NCI-H2081 (cell line): ENCODE data around the gene AUTS2.

Experiments used
- DNase-seq, 2 experiments: peaks; one replicate each; lab custom pipeline; 2025; lab: John Stamatoyannopoulos, UW

AUTS2 gene

DNA sequence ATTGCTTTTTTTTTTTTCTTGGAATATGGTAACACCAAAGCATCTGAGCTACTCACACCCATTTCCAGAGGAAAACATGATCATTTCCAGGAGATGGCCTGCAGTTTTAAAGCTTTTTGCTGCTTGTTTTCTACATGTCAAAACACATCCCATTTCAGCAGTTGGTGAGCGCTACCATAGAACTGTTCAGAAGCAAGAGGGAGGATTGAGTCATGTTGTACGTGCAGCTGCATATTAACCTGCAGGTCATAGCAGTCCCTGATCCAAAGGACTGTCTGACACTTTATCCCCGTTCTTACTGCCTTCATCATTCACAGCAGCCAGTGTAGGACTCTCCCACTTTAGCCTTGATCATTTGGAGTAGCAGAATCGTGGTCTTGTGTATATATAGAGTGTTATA lies 124.6 kb downstream of the AUTS2 start:
- no peak for DNase-seq

DNA sequence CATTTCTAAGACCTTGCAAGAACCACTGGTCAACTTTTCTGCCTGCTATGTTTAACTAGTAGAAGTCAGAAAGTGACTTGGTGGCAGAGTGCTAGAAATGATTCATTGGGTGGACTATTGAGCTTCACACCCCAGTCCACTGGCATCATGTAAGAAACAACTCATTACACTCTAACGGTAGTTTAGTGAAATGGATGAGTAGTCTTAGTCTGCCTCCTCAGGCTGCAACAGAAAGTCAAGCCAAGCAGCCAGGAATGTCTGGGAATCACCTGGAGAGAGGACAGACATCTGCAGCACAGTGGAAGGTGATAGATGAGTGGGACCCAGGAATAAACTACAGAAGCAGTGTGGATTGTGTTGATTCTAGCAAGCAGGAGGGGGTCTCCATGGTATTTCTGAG lies 125.4 kb downstream of the AUTS2 start:
- no peak for DNase-seq

DNA sequence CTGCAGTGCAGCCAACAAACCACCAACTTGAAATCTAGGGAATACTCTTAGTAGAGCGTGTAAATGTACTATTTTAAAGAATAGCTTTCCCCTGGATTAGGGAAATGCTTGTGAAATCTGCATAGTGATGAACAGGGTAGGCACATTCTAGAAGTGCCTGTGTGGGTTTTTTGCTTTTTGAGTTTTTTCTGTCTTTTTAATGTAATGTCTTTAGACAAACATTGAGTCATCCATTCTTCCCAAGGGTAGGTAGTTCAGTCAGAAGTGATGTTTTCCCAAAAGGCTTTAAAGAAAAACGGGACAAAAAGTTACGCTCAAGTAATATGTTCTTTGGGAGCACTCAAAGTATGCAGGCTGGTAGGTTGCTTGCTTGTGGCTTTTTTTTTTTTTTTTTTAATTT lies 130.0 kb downstream of the AUTS2 start:
- DNase-seq: no peak

DNA sequence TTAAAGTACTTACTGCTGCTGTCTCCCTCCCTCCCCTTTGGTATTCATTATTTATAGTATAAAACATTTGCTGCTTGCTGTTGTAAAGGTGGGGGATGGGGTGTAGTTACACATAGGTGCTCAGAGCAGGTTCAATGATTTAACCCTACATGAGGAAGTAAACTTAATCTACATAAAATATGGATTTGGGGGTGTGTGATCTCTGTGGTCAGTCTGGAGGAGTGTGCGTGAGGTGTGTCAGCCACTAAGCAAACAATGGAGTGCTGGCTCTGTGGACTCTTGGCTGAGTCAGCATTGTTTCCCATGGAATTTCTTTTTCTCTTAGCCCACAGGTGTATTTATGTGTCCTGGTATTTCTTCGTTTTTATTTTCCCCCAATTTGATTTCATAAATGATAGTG lies 133.9 kb downstream of the AUTS2 start:
- DNase-seq: peak in 1 of 2 experiments; percentile 27

DNA sequence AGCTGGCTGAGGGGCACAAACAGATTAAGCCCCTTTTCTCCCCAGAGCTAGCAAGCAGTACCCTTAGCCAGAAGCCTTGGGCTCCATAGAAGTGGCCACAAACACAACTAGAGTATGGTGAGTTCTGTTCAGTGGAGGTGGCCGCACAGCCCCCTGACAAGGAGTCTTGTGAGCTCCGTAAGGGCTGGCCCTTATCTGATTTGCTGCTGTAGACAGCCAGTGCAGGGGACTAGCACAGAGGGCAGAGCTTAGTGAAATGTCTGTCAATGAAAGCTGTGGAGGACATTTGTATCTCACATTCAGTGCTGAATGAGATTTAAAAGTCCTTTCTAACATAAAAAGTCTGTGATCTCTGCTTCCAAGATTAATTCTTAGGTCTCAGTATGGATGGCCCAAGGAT lies 137.3 kb downstream of the AUTS2 start:
- DNase-seq: no peak

DNA sequence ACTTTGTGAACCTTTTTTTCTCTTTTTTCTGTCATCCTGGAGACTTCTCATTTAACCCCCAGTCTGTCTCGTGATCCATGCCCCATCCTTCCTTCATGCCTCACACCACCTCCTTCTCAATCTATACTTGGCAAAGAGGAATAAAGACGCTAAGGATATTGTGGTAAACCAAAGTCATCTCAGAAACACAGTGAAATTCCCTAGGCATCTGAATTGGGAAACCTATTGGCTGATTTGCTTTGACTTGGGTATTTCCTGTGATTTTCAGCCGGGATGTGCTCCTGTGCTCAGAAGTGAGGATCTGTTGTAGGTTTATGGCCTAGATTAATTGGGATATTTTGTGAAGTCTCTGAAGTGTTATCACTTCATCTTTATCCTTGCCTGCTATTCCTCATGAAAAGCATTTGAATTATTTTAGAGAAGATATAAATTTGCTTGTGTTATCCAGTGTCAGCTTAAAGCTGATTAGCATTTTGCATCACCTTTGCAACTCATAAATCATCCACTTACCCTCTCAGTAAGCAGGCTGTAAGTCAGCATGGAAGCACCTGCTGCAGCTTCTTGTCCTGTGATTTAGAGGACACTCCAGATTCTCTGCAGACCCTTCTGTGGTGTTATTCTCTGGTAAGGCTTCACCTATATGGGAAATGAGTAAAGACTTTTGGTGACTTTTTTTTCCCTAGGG lies 138.0 kb downstream of the AUTS2 start:
- DNase-seq: no peak

DNA sequence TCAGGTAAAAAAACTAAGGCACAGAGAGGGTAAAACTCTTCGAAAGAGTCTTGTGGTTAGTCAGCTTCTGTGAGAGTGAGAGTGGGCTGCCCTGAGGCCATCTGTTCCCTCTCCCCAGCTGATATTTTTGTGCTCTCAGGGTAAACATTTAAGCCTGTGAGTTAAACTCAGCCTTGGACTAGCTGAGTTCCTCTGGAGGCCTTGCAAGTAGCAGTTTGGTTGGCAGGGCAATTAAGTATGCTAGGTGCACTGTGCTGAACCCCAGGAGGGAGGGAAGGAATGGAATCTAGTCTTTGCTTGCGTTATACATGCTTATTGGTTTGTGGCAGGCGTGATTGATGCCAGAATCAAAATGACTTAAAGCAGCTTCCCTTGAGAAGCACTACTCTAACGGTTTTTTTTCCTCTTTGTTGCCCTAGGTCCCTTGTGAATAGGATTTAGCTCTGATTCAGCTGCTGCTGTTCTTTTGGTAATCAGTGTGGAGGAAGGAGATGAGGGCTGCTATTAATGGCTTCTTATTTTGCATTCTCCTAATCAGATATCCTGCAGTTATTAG lies 140.2 kb downstream of the AUTS2 start:
- DNase-seq: peak in 1 of 2 experiments; percentile 26

DNA sequence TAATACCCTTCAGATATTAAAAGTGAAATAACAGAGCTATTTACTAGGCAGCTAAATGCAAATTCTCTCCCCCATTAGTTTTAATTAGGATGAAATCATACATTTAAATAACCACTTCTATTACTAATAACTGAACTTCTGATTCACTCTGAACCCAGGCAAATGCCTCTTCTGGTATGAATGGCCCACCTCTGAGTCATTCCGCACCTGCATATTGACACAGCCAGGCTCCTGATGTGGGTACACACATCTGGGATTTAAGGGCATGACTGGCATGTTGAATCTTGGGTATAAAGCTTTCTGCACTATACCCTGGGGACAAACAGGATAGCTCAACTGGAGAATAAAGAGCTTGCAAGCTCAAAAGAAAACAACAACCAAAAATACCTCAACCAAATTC lies 140.9 kb downstream of the AUTS2 start:
- DNase-seq: no peak

DNA sequence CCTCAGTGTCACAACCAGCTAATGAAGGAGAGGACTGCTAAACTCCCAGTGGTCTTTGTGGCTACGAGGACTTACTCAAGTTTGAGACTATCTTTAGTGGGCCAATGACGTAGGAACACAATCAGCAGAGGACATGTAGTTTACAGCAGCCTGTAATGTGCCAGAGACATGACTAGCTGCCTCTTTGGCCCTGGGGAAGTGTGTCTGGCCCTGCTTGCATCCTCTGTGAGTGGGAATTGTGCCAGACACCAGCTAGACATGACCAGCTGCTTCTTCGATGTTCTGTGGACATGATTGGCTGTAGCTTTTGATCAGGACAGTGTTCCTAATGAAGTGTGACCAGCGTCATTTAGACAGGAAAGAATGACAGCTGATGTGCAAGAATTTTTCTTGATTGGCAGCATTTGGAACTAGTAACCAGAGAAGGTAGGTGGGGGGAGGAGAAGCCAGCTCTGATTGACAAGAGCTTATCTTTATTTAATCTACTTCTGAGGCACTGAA lies 141.7 kb downstream of the AUTS2 start:
- DNase-seq: peak; percentile 26 to 74

DNA sequence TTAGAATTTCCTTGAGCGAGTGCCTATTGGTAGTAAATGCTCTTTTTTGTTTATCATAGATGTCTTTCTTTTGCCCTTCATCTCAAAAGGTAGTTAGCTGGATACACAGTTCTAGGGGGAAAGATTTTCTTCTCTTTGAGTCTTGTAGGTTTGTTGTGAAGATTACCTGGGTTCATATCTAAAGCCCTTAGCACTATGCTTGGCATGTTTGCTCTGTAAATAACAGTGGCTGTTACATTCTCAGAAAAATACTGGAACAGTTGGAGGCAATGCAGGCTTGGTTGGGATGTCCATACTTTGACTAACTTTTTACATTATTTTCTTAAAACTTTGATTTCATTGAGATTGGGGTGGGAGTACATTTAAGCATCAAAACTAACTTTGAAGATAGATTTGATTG lies 144.0 kb downstream of the AUTS2 start:
- DNase-seq: no peak

DNA sequence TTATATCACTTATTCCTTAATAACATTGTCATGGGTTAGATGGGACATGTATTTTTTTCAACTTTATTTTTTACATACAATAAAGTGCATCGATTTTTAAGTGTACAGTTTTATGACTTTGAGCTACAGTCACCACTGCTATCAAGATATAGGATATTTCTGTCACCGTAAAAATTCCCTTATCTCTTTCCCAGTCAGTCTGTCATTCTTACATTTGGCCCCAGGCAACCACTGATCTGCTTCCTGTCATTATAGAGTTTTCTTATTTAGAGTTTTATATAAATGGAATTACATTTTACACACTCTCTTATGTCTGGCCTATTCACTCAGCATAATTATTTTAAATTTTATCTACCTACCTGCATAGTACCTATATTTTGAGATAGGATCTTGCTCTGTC lies 145.2 kb downstream of the AUTS2 start:
- DNase-seq: no peak

DNA sequence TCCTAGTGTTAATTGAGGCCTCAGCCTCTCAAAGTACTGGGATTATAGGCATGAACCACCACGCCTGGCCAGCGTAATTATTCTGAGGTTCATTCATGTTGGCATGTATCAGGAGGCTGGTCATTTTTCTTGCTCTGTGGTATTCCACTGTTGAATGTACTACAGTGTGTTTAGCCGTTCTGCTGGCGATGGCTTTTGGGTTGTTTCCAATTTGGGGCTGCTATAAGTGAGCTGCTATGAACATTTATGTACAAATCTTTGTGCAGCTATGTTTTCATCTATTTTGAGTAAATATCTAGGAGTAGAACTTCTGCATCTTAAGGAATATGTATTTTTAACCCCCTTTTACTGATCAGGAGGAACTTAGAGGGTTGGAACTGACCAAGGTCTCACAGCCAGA lies 145.8 kb downstream of the AUTS2 start:
- no peak for DNase-seq

DNA sequence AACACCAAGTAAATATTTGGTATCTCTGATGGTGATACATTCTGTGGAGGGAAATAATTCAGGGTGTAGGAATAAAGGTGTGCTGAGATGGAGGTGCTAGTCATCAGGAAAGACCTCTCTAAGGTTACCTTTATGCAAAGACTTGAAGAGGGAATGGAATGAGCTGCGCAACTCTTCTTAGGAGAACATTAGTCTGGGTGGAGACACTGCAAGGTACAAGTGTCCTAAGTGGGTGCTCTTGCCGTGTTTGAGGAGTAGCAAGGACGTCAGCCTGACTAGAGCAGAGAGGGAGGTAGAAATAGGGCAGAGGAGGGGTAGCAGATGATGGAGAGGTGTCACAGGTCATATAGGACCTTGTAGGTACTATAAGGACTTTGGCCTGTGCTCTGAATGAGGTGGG lies 148.1 kb downstream of the AUTS2 start:
- DNase-seq: no peak

DNA sequence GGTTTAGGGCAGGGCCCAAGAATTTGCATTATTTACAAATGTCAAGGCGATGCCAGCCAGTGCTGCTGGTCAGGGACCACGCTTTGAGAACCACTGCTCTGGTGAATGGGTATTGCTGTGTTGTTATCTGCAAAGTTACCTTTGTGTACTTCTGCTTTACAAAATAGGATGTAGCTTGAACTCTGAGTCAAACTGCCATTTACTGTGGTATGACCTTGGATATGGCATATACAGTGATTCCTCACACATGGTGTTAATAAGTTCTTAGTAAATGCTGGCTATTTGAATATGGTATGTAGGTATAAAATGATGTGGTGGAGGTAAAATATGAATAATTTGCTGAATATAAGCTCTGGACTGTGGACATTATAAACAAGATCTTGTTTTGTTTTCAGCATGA lies 148.9 kb downstream of the AUTS2 start:
- DNase-seq: no peak

DNA sequence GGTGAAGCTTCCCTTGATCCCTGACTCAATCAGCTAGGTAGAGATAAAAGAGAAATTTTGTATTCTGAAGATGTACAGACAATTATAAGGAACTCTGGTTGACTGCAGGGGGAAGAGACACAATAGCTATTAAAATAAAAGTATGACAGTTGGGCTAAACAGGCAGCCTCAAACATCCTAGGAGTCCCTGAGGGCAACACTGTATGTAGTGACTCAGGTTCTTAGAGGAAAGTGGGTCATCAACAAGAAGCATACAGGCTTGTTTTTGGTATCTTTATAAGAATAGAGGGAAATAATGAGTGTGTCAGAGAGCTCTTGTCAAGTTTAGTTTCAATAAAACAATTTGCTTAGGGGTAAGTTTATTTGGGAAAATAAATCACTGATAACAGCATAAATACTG lies 150.3 kb downstream of the AUTS2 start:
- no peak for DNase-seq

DNA sequence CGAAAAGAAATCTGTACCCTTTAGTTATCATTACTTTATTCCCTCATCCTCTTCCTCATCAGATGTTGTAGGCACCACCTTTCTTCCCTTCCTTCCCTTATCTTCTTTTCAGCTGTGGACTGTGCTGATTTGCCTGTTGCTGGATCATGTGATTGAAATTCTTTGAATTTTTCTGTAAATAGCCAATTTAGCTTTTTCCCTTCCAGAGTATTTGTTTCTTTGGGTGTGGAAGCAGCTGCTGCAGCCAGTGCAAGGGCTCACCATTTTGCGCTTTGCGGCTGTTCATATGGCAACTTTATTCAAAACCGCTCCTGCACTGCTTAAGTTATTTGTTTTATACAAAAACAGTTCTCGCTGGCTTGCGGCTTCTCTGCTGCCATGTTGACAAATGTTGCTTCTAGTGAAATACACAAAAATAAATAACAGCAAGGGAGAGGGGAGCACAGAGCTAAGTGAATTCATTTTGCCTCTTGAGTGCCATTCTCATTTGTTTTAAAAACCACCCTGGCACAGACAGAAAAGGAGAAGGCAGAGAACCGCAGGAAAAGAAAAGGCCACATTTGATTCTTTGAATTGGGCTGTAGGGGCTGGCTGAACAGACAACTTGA lies 151.2 kb downstream of the AUTS2 start:
- DNase-seq: peak in 1 of 2 experiments; percentile 39

DNA sequence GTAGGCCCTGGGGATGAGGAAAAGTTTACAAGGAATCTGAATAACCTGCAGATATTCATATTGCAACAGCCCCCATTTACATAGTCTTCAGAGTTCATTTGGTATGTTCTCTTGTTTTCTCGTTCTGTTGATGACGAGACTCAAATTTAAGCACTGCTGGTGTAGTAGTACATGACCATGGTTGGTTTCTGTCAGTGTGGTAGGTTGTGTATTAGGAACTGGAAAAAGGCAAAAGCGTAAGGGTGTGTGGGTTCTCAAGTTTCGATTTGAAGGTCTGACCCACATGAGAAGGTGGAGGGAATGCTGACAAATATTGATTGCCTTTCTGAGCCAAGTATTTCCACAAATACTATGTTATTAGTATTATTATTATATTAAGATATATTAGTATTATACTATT lies 151.7 kb downstream of the AUTS2 start:
- DNase-seq: no peak

DNA sequence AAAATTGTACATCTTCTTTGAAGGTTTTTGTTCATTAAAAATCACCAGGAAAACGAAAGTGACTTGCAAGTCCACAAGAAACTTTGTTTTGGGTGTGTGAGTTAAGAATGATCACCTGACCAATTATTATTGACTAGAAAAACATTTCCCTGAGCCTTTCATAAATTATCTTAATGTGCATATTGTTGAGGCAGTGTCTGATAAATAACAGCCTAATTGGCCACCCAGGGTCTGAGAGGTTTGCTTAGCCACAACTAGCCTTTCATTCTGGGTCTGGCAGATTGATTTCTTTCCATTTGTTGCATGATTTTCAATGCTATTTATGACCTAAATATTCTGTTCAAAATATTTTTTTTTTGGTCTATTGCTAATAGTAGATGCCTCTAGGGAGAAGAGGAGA lies 152.8 kb downstream of the AUTS2 start:
- peak; percentile 20 to 55 for DNase-seq

DNA sequence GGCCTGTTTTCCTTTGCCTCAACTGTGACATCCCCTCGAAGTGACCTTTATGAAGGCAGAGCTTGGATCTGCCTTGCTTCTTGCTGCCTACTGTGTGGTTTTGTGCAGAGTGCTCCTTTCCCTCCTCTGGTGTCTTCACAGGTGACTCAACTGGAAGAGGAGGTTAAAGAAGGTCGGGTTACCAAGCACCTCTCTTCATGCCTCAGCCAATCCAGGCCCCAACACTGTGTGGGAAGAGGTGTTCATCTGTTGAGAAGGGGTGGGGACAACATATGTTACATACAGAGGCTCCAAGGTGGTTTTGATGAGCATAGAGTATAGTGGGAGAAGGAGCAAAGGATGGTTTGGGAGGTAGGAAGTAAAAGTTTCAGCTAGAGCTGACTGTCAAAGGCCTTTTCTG lies 155.7 kb downstream of the AUTS2 start:
- no peak for DNase-seq

DNA sequence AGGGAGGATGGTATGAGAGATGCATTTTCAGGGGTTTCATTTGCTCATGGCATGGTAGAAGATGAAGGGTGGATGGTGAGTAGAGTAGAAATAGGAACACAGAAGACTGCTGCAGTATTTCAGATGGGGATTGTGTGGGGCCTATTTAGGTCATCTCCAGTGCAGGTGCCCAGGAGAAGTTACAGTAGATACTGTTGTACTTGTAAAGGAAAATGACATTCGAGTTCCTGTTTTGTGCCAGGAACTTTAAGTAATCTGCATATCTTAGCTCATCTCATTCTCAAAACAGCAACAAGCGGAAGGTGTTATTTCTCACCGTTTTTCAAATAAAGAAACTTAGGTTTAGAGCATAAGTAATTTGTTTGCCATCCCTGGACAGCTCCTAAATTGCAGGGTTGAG lies 156.2 kb downstream of the AUTS2 start:
- no peak for DNase-seq

DNA sequence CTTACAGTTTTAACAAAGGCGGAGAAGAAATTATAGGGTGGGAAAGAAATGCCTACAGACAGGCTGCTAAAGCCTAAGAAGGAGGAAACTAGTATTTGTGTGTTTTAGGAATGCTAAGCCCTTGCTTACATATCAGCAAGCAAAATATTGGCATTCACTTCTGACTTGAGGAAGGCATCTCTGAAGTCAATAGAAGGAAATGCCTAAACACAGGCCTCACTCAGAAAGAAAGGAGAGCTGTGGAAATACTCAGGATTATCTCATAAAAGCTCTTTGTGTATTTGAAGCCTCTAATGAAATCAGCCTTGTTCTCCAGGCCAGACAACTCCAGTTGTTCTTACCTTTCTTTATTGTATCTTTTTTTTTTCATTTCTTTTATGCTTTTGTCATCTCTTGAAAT lies 158.0 kb downstream of the AUTS2 start:
- no peak for DNase-seq

DNA sequence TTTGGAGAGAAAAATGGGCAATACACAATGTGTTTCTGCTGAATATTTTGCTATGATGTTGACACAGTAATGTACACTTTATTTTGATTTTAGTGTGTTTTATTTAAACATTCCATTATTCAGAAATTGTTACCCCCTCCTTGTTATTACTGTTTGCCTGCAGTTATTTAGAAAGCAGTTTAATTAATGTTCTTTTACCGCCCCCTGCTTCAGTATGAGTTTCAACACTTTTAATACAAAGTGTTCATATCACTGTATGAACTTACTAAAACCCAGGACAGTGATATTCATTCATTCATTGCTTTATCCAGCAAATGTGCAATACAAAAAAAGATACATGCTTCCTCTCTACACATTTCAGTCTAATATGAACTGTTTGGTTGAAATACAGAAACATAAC lies 159.3 kb downstream of the AUTS2 start:
- no peak for DNase-seq

DNA sequence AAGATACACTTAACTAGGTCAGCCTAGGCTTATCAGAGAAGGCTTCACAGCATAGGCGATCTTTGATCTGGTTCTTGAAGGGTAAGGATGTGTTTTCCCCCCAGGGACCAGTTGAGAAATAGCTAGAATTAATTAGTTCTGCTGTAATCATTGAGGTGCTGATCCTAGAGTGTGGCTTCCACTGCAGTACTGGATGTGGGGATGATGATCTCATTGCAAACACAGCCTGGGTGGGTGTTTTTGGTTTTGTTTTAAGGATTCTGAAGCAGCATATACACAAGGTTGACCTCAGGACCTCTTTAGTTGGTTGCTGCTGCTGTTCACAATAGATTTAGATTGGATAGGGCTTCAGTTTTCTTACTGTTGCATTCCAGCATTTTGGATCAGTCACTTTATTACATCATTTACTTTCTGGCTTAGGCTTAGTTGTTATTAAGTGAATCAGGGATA lies 159.7 kb downstream of the AUTS2 start:
- DNase-seq: no peak

DNA sequence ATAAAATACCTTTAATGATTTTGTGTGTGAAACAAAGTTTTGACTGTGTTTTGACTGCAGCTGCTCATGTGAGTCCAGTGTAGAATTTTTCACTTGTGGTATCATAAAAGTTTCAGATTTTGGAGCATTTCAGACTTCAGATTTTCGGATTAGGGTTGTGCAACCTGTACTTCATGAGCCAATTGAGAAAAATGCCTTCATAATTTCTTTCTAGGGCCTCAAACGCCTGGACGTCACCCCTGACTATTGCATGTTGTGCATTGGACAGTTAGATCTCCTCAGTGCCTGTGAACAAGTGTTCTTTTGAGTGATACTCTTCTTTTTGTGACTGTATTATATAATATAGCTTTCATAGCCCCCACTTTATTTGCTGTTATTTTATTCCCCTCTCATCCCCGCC lies 161.1 kb downstream of the AUTS2 start:
- no peak for DNase-seq
